H1 (cell line): ENCODE results near the gene STOML1. TPM values are rescaled to one million over a fixed set of nuclear protein-coding genes. Genes with fewer than 3 reads are reported as not detected.

ENCODE experiments used
- CTCF ChIA-PET: fragments of 300-600 bp; sonication (Branson Sonifier 250); formaldehyde crosslinking; loops from one replicate; lab custom pipeline; 2021; ENCODE audit not compliant: partially characterized antibody; lab: Charles Lee
- POLR2A ChIA-PET: fragments of 300-600 bp; sonication (Branson Sonifier 250); formaldehyde crosslinking; loops from one replicate; lab custom pipeline; 2021; ENCODE audit warnings: inconsistent platforms; ENCODE audit not compliant: partially characterized antibody; lab: Charles Lee
- DNase-seq, 2 experiments: peaks; one replicate each; pipeline versions ENCODE4 v3.0.0 to v3.0.0-alpha.2; 2010 to 2022; ENCODE audit warnings: low spot score in 2 of 2, low read depth in 1 of 2, mixed read lengths in 1 of 2
- FAIRE-seq: peaks from 2 replicates; lab custom pipeline; 2011; peaks lifted over from hg19 to GRCh38; lab: Jason Lieb, UNC
- H2AFZ ChIP-seq: 2 replicates; pipeline ENCODE4 v1.8.1; 2012; ENCODE audit warnings: low read length, inconsistent platforms
- H2AK5ac ChIP-seq: 2 replicates; pipeline ENCODE4 v1.6.1; 2013; ENCODE audit warnings: low read depth, low read length
- H2BK120ac ChIP-seq: replicated peaks from 2 replicates; pipeline ENCODE3; 2013; ENCODE audit warnings: low read depth, low read length, inconsistent platforms
- H2BK12ac ChIP-seq: 2 replicates; pipeline ENCODE4 v1.6.1; 2013; ENCODE audit warnings: low read depth, low read length
- H2BK15ac ChIP-seq: 2 replicates; pipeline ENCODE4 v1.6.1; 2013; ENCODE audit warnings: low read length
- H2BK20ac ChIP-seq: 2 replicates; pipeline ENCODE4 v1.6.1; 2013; ENCODE audit warnings: low read length
- H2BK5ac ChIP-seq: 2 replicates; pipeline ENCODE4 v1.6.1; 2013; ENCODE audit warnings: low read depth, low read length
- H3K14ac ChIP-seq: 2 replicates; pipeline ENCODE4 v1.6.1; 2013; ENCODE audit warnings: inconsistent platforms; ENCODE audit not compliant: insufficient read length
- H3K18ac ChIP-seq: 2 replicates; pipeline ENCODE4 v1.6.1; 2013; ENCODE audit warnings: low read length; ENCODE audit errors: extremely low read depth
- H3K23ac ChIP-seq: 2 replicates; pipeline ENCODE4 v1.6.1; 2013; ENCODE audit warnings: inconsistent platforms; ENCODE audit not compliant: insufficient read length
- H3K23me2 ChIP-seq: 2 replicates; pipeline ENCODE4 v1.6.1; 2013; ENCODE audit warnings: low read depth, low read length
- H3K27ac ChIP-seq: 2 replicates; pipeline ENCODE4 v1.6.1; 2011; ENCODE audit warnings: low read depth, low read length, inconsistent platforms
- H3K27me3 ChIP-seq, 4 experiments: replicated peaks in 1 of 4; 1 replicate in 1 of 4; 2 replicates in 3 of 4; pipeline versions ENCODE4 v1.6.1 to v1.8.1; 2011 to 2013; ENCODE audit warnings: low read length in 3 of 4, mild to moderate bottlenecking in 3 of 4, inconsistent platforms in 2 of 4, mixed read lengths in 2 of 4, moderate library complexity in 1 of 4; ENCODE audit not compliant: control insufficient read depth in 3 of 4, insufficient read depth in 3 of 4; ENCODE audit errors: extremely low read depth in 1 of 4
- H3K36me3 ChIP-seq, 4 experiments: 2 replicates each; pipeline versions ENCODE4 v1.6.1 to v1.8.1; 2011 to 2013; ENCODE audit warnings: mild to moderate bottlenecking in 4 of 4, low read length in 3 of 4, moderate library complexity in 2 of 4, control low read depth in 1 of 4, inconsistent platforms in 1 of 4; ENCODE audit not compliant: insufficient read depth in 4 of 4, control insufficient read depth in 2 of 4
- H3K4ac ChIP-seq: replicated peaks from 2 replicates; pipeline ENCODE3; 2013; ENCODE audit warnings: low read length, low read depth, mixed read lengths, inconsistent platforms; ENCODE audit not compliant: insufficient read length
- H3K4me1 ChIP-seq, 4 experiments: replicated peaks in 1 of 4; 1 replicate in 1 of 4; 2 replicates in 3 of 4; pipeline versions ENCODE4 v1.6.1 to v1.8.1; 2011 to 2013; ENCODE audit warnings: low read length in 3 of 4, inconsistent platforms in 2 of 4, mixed read lengths in 1 of 4; ENCODE audit not compliant: insufficient read depth in 4 of 4, control insufficient read depth in 3 of 4
- H3K4me2 ChIP-seq, 2 experiments: 2 replicates each; pipeline versions ENCODE4 v1.6.1 to v1.8.1; 2011 to 2013; ENCODE audit warnings: low read depth in 2 of 2, low read length in 2 of 2, control low read depth in 1 of 2, inconsistent platforms in 1 of 2, mild to moderate bottlenecking in 1 of 2; ENCODE audit not compliant: insufficient read depth in 1 of 2
- H3K4me3 ChIP-seq, 4 experiments: fragments of 200-600, 300-600 bp in 1 of 4; sonication (generic), shearing (Covaris generic), sonication (Bioruptor Twin) in 1 of 4; 2 replicates each; pipeline versions ENCODE4 v1.5.1 to v1.8.1; 2011 to 2016; ENCODE audit warnings: low read length in 4 of 4, low read depth in 3 of 4, control low read depth in 2 of 4, inconsistent platforms in 2 of 4, mild to moderate bottlenecking in 2 of 4, mixed read lengths in 1 of 4, moderate library complexity in 1 of 4; ENCODE audit not compliant: insufficient read depth in 2 of 4; ENCODE audit errors: extremely low read depth in 1 of 4
- H3K56ac ChIP-seq: replicated peaks from 2 replicates; pipeline ENCODE3; 2013; ENCODE audit warnings: low read depth, mild to moderate bottlenecking, mixed read lengths, low read length, inconsistent platforms; ENCODE audit not compliant: insufficient read length
- H3K79me1 ChIP-seq: 2 replicates; pipeline ENCODE4 v1.6.1; 2013; ENCODE audit warnings: low read depth, low read length, control low read depth
- H3K79me2 ChIP-seq, 2 experiments: 2 replicates each; pipeline versions ENCODE4 v1.6.1 to v1.8.1; 2012 to 2013; ENCODE audit warnings: low read length in 2 of 2, mild to moderate bottlenecking in 2 of 2, inconsistent platforms in 1 of 2; ENCODE audit not compliant: insufficient read depth in 2 of 2, control insufficient read depth in 1 of 2
- H3K9ac ChIP-seq, 4 experiments: replicated peaks in 1 of 4; 1 replicate in 1 of 4; 2 replicates in 3 of 4; pipeline versions ENCODE4 v1.6.1 to v1.8.1; 2011 to 2013; ENCODE audit warnings: low read depth in 3 of 4, low read length in 3 of 4, control low read depth in 2 of 4, mild to moderate bottlenecking in 2 of 4, moderate library complexity in 2 of 4, inconsistent platforms in 1 of 4; ENCODE audit errors: extremely low read depth in 1 of 4
- H3K9me3 ChIP-seq, 2 experiments: 2 replicates each; pipeline versions ENCODE4 v1.6.1 to v1.8.1; 2012 to 2013; ENCODE audit warnings: mild to moderate bottlenecking in 2 of 2, moderate library complexity in 2 of 2, control low read depth in 1 of 2, inconsistent platforms in 1 of 2, low read depth in 1 of 2, low read length in 1 of 2, mixed read lengths in 1 of 2; ENCODE audit not compliant: insufficient read depth in 2 of 2
- H4K20me1 ChIP-seq, 2 experiments: replicated peaks in 1 of 2; 2 replicates each; pipeline versions ENCODE3 to v1.8.1; 2011 to 2013; ENCODE audit warnings: inconsistent platforms in 2 of 2, low read length in 2 of 2, mild to moderate bottlenecking in 1 of 2; ENCODE audit not compliant: insufficient read depth in 2 of 2, control insufficient read depth in 1 of 2
- H4K5ac ChIP-seq: 2 replicates; pipeline ENCODE4 v1.6.1; 2013; ENCODE audit warnings: low read length, low read depth, mixed read lengths, inconsistent platforms; ENCODE audit not compliant: insufficient read length
- H4K8ac ChIP-seq: 2 replicates; pipeline ENCODE4 v1.8.0; 2013; ENCODE audit warnings: mild to moderate bottlenecking, moderate library complexity, low read length, inconsistent platforms; ENCODE audit not compliant: insufficient read depth; ENCODE audit errors: extremely low read depth
- H4K91ac ChIP-seq: replicated peaks from 2 replicates; pipeline ENCODE3; 2013; ENCODE audit warnings: low read length, mixed read lengths, inconsistent platforms; ENCODE audit not compliant: insufficient read length
- BCL11A ChIP-seq, 2 experiments: IDR thresholded peaks; one replicate each; pipeline ENCODE4 v1.6.1; 2011; ENCODE audit warnings: low read depth in 2 of 2, low read length in 2 of 2, mild to moderate bottlenecking in 2 of 2
- EP300 ChIP-seq, 2 experiments: IDR thresholded peaks; 1 replicate in 1 of 2; 2 replicates in 1 of 2; pipeline ENCODE4 v1.6.1; 2011 to 2012; ENCODE audit warnings: low read depth in 2 of 2, low read length in 2 of 2, mild to moderate bottlenecking in 2 of 2, borderline replicate concordance in 1 of 2, inconsistent platforms in 1 of 2, moderate library complexity in 1 of 2
- FOSL1 ChIP-seq: IDR thresholded peaks from 2 replicates; pipeline ENCODE4 v1.6.1; 2011; ENCODE audit warnings: mild to moderate bottlenecking, low read depth, low read length, moderate library complexity; ENCODE audit not compliant: insufficient read depth
- POU5F1 ChIP-seq: IDR thresholded peaks from 2 replicates; pipeline ENCODE4 v1.6.1; 2011; ENCODE audit warnings: low read depth, mild to moderate bottlenecking, low read length, moderate library complexity
- RBBP5 ChIP-seq: IDR thresholded peaks from 2 replicates; pipeline ENCODE4 v1.7.1; 2012; ENCODE audit warnings: low read depth, mild to moderate bottlenecking, inconsistent platforms, low read length, moderate library complexity, borderline replicate concordance
- RNF2 ChIP-seq: fragments of 200-900, 300-1000 bp; sonication (generic); IDR thresholded peaks from 2 replicates; pipeline ENCODE4 v1.7.1; 2016; ENCODE audit warnings: borderline replicate concordance, low read depth, mild to moderate bottlenecking, antibody characterized with exemption, low read length; ENCODE audit not compliant: poor library complexity, severe bottlenecking; ENCODE audit errors: missing control alignments
- SIRT6 ChIP-seq: IDR thresholded peaks from one replicate; pipeline ENCODE4 v1.7.1; 2012; ENCODE audit warnings: low read length, inconsistent platforms
- TBP ChIP-seq: IDR thresholded peaks from 2 replicates; pipeline ENCODE4 v1.6.1; 2011; ENCODE audit warnings: low read depth, low read length, improper control_type of control experiment
- TCF12 ChIP-seq: IDR thresholded peaks from 2 replicates; pipeline ENCODE4 v1.6.1; 2011; ENCODE audit warnings: low read depth, mild to moderate bottlenecking, low read length
- TEAD4 ChIP-seq: IDR thresholded peaks from 2 replicates; pipeline ENCODE4 v1.6.1; 2012; ENCODE audit warnings: low read depth, low read length, inconsistent platforms, mixed read lengths
- YY1 ChIP-seq: IDR thresholded peaks from 2 replicates; pipeline ENCODE4 v1.6.1; 2011; ENCODE audit warnings: low read depth, mild to moderate bottlenecking, low read length
- WGBS, 2 experiments: shearing (Covaris generic) in 1 of 2; methylation state at CpG; one replicate each; pipeline versions ENCODE4 v1.1.6 to v1.1.7; 2013 to 2015; ENCODE audit warnings: low lambda C conversion rate in 2 of 2, mixed read lengths in 2 of 2, inconsistent platforms in 1 of 2, low coverage in 1 of 2, missing lambda C conversion rate in 1 of 2; ENCODE audit not compliant: insufficient replicate concordance in 2 of 2, insufficient coverage in 1 of 2, insufficient read length in 1 of 2; ENCODE audit errors: extremely low coverage in 1 of 2, missing lambda C conversion rate in 1 of 2; 5-methylcytosine and 5-hydroxymethylcytosine counted together
- polyA plus RNA-seq, 7 experiments: library from polyadenylated mRNA; depleted of rRNA in 3 of 7; stranded (reverse) in 5 of 7; unstranded in 2 of 7; fragments of >200 nt in 5 of 7; fragments of 200-250 nt in 2 of 7; gene quantifications; 1 replicate in 5 of 7; 2 replicates in 1 of 7; 4 replicates in 1 of 7; pipeline versions ENCODE4 v1.2.1 to v1.2.3, GENCODE V29; 2011 to 2013; ENCODE audit warnings: missing spikeins in 2 of 7, mixed read lengths in 2 of 7
- total RNA-seq: library from RNA; stranded (reverse); fragmentation: NEBNext Ultra II Directional; extraction: Animal tissue kit (Norgen Biotek cat#: 25700); gene quantifications from 2 replicates; pipeline ENCODE4 v1.2.1, GENCODE V29; 2021
- TF ChIP-seq, protein P1 (sequence below): IDR thresholded peaks from 2 replicates; pipeline ENCODE4 v1.6.1; 2012; ENCODE audit warnings: low read length, inconsistent platforms

STOML1 gene
- total and polyA plus RNA-seq, 2 of the 8 experiments (the other 6 are each of a cell fraction or from before 2014, with no cell fraction given) = 2.6 to 3.2 TPM

DNA sequence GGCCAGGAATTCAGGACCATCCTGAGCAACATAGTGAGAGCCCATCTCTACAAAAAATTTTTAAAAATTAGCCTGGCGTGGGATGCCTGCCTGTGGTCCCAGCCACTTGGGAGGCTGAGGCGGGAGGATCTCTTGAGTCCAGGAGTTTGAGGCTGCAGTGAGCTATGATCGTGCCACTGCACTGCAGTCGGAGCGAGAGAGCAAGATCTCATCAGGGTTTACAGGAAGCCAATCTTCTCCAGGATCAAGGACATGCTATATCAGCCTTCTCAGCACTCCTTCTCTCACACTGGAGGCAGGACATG, 451 bp upstream of the STOML1 start:
- Histone ChIP-seq H3K9me3 (no peaks in the 10 kb centered on the region), H2BK20ac (no peak overlapping the region), H3K4me2 (peak overlapping the region in 1 of 2 experiments; percentile 92; a peak in 3 of 4 replicates), H3K79me2 (peaks cover 0 to 14% of the 10 kb centered on the region in 2 experiments; a peak in 2 of 4 replicates), H4K5ac (no peak overlapping the region), H3K27ac (no peak overlapping the region), H2AK5ac (no peak overlapping the region), H3K4me3 (0 out of 8 replicates have a peak overlapping the region, but pooled peaks of 1 of the 4 experiments have one; percentile 90), H2BK5ac (no peak overlapping the region), H3K36me3 (no peaks in the 10 kb centered on the region), H4K91ac (no peak overlapping the region), H2AFZ (no peak overlapping the region), H3K14ac (no peak overlapping the region), H3K4me1 (peaks cover 0 to 7% (median under 1%) of the 10 kb centered on the region in 4 experiments; a peak in 3 of 7 replicates), H3K56ac (no peak overlapping the region), H3K18ac (no peak overlapping the region), H3K23me2 (peaks cover 11% of the 10 kb centered on the region; the same call in 1 of the 2 replicates), H3K79me1 (no peaks in the 10 kb centered on the region), H3K23ac (no peak overlapping the region), H3K4ac (no peak overlapping the region), H2BK120ac (no peak overlapping the region), H4K8ac (no peak overlapping the region), H3K9ac (no peak overlapping the region), H2BK12ac (0 out of 2 replicates have a peak overlapping the region, but pooled peaks have one; percentile 30), H2BK15ac (no peak overlapping the region), H4K20me1 (peaks cover 0 to 5% of the 10 kb centered on the region in 2 experiments), H3K27me3 (peaks cover 0 to 8% (median 1%) of the 10 kb centered on the region in 4 experiments; a peak in 1 of 7 replicates)
- CTCF ChIA-PET = interaction anchor here (0.6 to 11.4 kb wide), 13 partner anchors 9 to 211 kb away, joined by 3 to 167 read pairs (median 4); partner anchors contain the start of gene STRA6
- POLR2A ChIA-PET = no interaction called here
- WGBS, 2 experiments = 65% methylated on average over 5 of the region's 5 CpGs; no CpG with 5 or more reads in 1 of the 2 experiments
- no peak for FAIRE-seq
- no peak for DNase-seq
- TF ChIP-seq POU5F1 (no peak), FOSL1 (no peak), SIRT6 (no peak), RNF2 (no peak), TEAD4 (no peak), BCL11A (IDR thresholded peaks at IDR 0.05; ENCODE audit: low read depth in 2 of 2, low read length in 2 of 2) (no peak), TCF12 (no peak), YY1 (no peak), TBP (no peak), RBBP5 (no peak), EP300 (IDR thresholded peaks at IDR 0.05; ENCODE audit: borderline replicate concordance in 1 of 2, low read depth in 2 of 2, low read length in 2 of 2) (no peak)
- TF ChIP-seq, protein P1, sequence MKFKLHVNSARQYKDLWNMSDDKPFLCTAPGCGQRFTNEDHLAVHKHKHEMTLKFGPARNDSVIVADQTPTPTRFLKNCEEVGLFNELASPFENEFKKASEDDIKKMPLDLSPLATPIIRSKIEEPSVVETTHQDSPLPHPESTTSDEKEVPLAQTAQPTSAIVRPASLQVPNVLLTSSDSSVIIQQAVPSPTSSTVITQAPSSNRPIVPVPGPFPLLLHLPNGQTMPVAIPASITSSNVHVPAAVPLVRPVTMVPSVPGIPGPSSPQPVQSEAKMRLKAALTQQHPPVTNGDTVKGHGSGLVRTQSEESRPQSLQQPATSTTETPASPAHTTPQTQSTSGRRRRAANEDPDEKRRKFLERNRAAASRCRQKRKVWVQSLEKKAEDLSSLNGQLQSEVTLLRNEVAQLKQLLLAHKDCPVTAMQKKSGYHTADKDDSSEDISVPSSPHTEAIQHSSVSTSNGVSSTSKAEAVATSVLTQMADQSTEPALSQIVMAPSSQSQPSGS = no peak
